CD4-positive, CD25-positive, alpha-beta regulatory T cell (primary cell): ENCODE results near the gene JHY. TPM values are rescaled to one million over a fixed set of nuclear protein-coding genes. Genes with fewer than 3 reads are reported as not detected.

ENCODE experiments used
- ATAC-seq, 2 donors: fragments of 150-1000 bp; cut with Tn5 transposase; one replicate each; pipeline ENCODE4 v1.10.0; 2021; ENCODE audit warnings: low read depth in 2 of 2, moderate number of reproducible peaks in 2 of 2, moderate library complexity in 1 of 2
- DNase-seq, 3 donors: peaks; one replicate each; pipeline versions ENCODE4 v3.0.0 to v3.0.0-alpha.2; 2012 to 2022; ENCODE audit warnings: mixed read lengths in 1 of 3
- H3K27ac ChIP-seq: one replicate; pipeline ENCODE4 v1.7.0; 2013; ENCODE audit warnings: mild to moderate bottlenecking, low read length; ENCODE audit not compliant: insufficient read depth, poor library complexity, severe bottlenecking
- H3K27me3 ChIP-seq: one replicate; pipeline ENCODE4 v1.7.0; 2013; ENCODE audit warnings: low read length; ENCODE audit not compliant: control insufficient read depth, insufficient read depth
- H3K36me3 ChIP-seq: one replicate; pipeline ENCODE4 v1.7.0; 2013; ENCODE audit warnings: mild to moderate bottlenecking, low read length, moderate library complexity; ENCODE audit not compliant: control insufficient read depth, insufficient read depth
- H3K4me1 ChIP-seq: 2 replicates; pipeline ENCODE4 v1.7.0; 2013; ENCODE audit warnings: mild to moderate bottlenecking, low read length; ENCODE audit not compliant: insufficient read depth, control insufficient read depth, poor library complexity, severe bottlenecking
- H3K4me3 ChIP-seq: one replicate; pipeline ENCODE4 v1.7.0; 2013; ENCODE audit warnings: low read depth, mild to moderate bottlenecking, low read length, moderate library complexity
- H3K9me3 ChIP-seq, 2 experiments: 1 replicate in 1 of 2; 2 replicates in 1 of 2; pipeline ENCODE4 v1.7.0; 2013; ENCODE audit warnings: low read length in 2 of 2, mild to moderate bottlenecking in 1 of 2, moderate library complexity in 1 of 2; ENCODE audit not compliant: control insufficient read depth in 2 of 2
- H3K27ac Mint-ChIP-seq, 3 donors: one replicate each; pipeline ENCODE4 v1.8.0; 2020 to 2022; ENCODE audit warnings: mild to moderate bottlenecking in 3 of 3, mixed read lengths in 3 of 3, moderate library complexity in 2 of 3
- H3K27me3 Mint-ChIP-seq: one replicate; pipeline ENCODE4 v1.8.0; 2022; ENCODE audit warnings: mild to moderate bottlenecking, mixed read lengths
- H3K36me3 Mint-ChIP-seq: one replicate; pipeline ENCODE4 v1.8.0; 2020; ENCODE audit warnings: mixed read lengths
- H3K4me1 Mint-ChIP-seq, 4 donors: one replicate each; pipeline ENCODE4 v1.8.0; 2020 to 2022; ENCODE audit warnings: mixed read lengths in 4 of 4, mild to moderate bottlenecking in 1 of 4
- H3K4me3 Mint-ChIP-seq, 4 donors: one replicate each; pipeline ENCODE4 v1.8.0; 2020 to 2022; ENCODE audit warnings: mild to moderate bottlenecking in 4 of 4, mixed read lengths in 4 of 4, moderate library complexity in 3 of 4
- H3K9me3 Mint-ChIP-seq, 7 donors: one replicate each; pipeline ENCODE4 v1.8.0; 2020 to 2022; ENCODE audit warnings: mixed read lengths in 7 of 7, mild to moderate bottlenecking in 3 of 7, moderate library complexity in 2 of 7
- polyA plus RNA-seq, 4 donors: library from polyadenylated mRNA; unstranded; fragments of 300-500 nt; fragmentation: Illumina TruSeq; gene quantifications; one replicate each; pipeline ENCODE4 v1.2.3, GENCODE V29; 2021
- total RNA-seq: library from RNA; stranded (reverse); gene quantifications from one replicate; pipeline ENCODE4 v1.2.3, GENCODE V29; 2022

The JHY gene
- total and polyA plus RNA-seq, 5 donors from 2014 or later = 0.67 to 2.1 (median 1.5) TPM

- H3K27ac ChIP-seq = no peak overlapping the region
- H3K27me3 ChIP-seq = peaks cover 4% of the 10 kb centered on the region
- no peaks in the 10 kb centered on the region for H3K4me1 ChIP-seq
- DNase-seq (no peak), ATAC-seq (no peak)
- Mint-ChIP-seq H3K9me3 (peaks cover 0 to 2% (median 0%) of the 10 kb centered on the region in 7 donors), H3K27me3 (peaks cover 5% of the 10 kb centered on the region), H3K27ac (no peak overlapping the region), H3K4me3 (no peak overlapping the region), H3K36me3 (no peaks in the 10 kb centered on the region), H3K4me1 (peaks cover 0 to 1% (median 0%) of the 10 kb centered on the region in 4 donors)
- H3K4me3 ChIP-seq = no peak overlapping the region
- H3K36me3 ChIP-seq = no peaks in the 10 kb centered on the region
- H3K9me3 ChIP-seq = no peaks in the 10 kb centered on the region
These were observed 118.2 kb downstream of the JHY start for GRCh38 chr11:123000721-123001120.

GRCh38 chr11:123006860-123007542 is 124.4 kb downstream of the JHY start:
- H3K36me3 Mint-ChIP-seq = no peaks in the 10 kb centered on the region
- no peak for ATAC-seq
- Histone ChIP-seq H3K4me3 (no peak overlapping the region), H3K4me1 (no peaks in the 10 kb centered on the region), H3K36me3 (no peaks in the 10 kb centered on the region), H3K9me3 (no peaks in the 10 kb centered on the region), H3K27ac (no peak overlapping the region), H3K27me3 (no peaks in the 10 kb centered on the region)
- no peaks in the 10 kb centered on the region for H3K9me3 Mint-ChIP-seq
- H3K27me3 Mint-ChIP-seq = peaks cover 16% of the 10 kb centered on the region
- DNase-seq = no peak
- H3K4me1 Mint-ChIP-seq = peaks cover 0 to 1% (median 0%) of the 10 kb centered on the region in 4 donors
- no peak overlapping the region for H3K4me3 Mint-ChIP-seq
- peak overlapping the region in 1 of 3 donors; percentile 76 for H3K27ac Mint-ChIP-seq

Other genes starting within 250 kb of the JHY start
- gene UBASH3B, start 227.0 kb upstream of the JHY start, total RNA-seq = 57.6 TPM
- 10 to 100 TPM; 14.2 to 21.4 (median 18.1) TPM for gene UBASH3B, start 227.0 kb upstream of the JHY start, polyA plus RNA-seq
- 1.4 TPM for gene CRTAM, start 44.3 kb upstream of the JHY start, total RNA-seq
- gene CRTAM, start 44.3 kb upstream of the JHY start, polyA plus RNA-seq = 1 to 10 TPM in 2 of 4 donors, under 1 TPM in 2; 0.29 to 1.9 (median 0.98) TPM
- not detected for gene BSX, start 99.1 kb downstream of the JHY start, total RNA-seq
- not detected for gene BSX, start 99.1 kb downstream of the JHY start, polyA plus RNA-seq
- 1,352 TPM for gene HSPA8, start 179.4 kb downstream of the JHY start, total RNA-seq
- gene HSPA8, start 179.4 kb downstream of the JHY start, polyA plus RNA-seq = 1,000 to 10,000 TPM; 1,495 to 1,932 (median 1,615) TPM